Kidney (tissue), 14 donors: ENCODE data around the gene TBX10. TPM values are rescaled to one million over a fixed set of nuclear protein-coding genes. Genes with fewer than 3 reads are reported as not detected.

ENCODE experiments used
- DNase-seq, 5 donors: peaks; one replicate each; pipeline ENCODE4 v3.0.0-alpha.2; 2013 to 2020
- FAIRE-seq: peaks from 2 replicates; lab custom pipeline; 2012; peaks lifted over from hg19 to GRCh38; lab: Jason Lieb, UNC
- H3K27ac ChIP-seq, 2 donors: one replicate each; pipeline ENCODE4 v1.7.0; 2013; ENCODE audit warnings: low read depth in 2 of 2, low read length in 2 of 2, inconsistent platforms in 1 of 2
- H3K27me3 ChIP-seq: one replicate; pipeline ENCODE4 v1.7.1; 2013; ENCODE audit warnings: low read length, inconsistent platforms; ENCODE audit not compliant: control insufficient read depth, insufficient read depth
- H3K36me3 ChIP-seq, 3 donors: one replicate each; pipeline versions ENCODE4 v1.7.0 to v1.7.1; 2013; ENCODE audit warnings: low read length in 3 of 3, control low read depth in 1 of 3, inconsistent platforms in 1 of 3; ENCODE audit not compliant: insufficient read depth in 3 of 3, control insufficient read depth in 2 of 3
- H3K4me1 ChIP-seq, 3 donors: one replicate each; pipeline versions ENCODE4 v1.7.0 to v1.7.1; 2013; ENCODE audit warnings: low read length in 3 of 3, inconsistent platforms in 1 of 3, low read depth in 1 of 3; ENCODE audit not compliant: control insufficient read depth in 2 of 3, insufficient read depth in 2 of 3
- H3K4me3 ChIP-seq, 3 donors: one replicate each; pipeline versions ENCODE4 v1.7.0 to v1.8.1; 2013; ENCODE audit warnings: low read length in 3 of 3, control low read depth in 1 of 3, inconsistent platforms in 1 of 3
- H3K9ac ChIP-seq, 3 donors: one replicate each; pipeline versions ENCODE4 v1.7.0 to v1.7.1; 2013; ENCODE audit warnings: low read length in 3 of 3, control low read depth in 1 of 3, inconsistent platforms in 1 of 3
- H3K9me3 ChIP-seq, 3 donors: one replicate each; pipeline versions ENCODE4 v1.7.0 to v1.7.1; 2013; ENCODE audit warnings: low read length in 3 of 3, control low read depth in 1 of 3, inconsistent platforms in 1 of 3; ENCODE audit not compliant: control insufficient read depth in 2 of 3, insufficient read depth in 1 of 3
- CTCF ChIP-seq: IDR thresholded peaks from 3 replicates; pipeline ENCODE4 v1.5.1; 2012; ENCODE audit warnings: mild to moderate bottlenecking, moderate library complexity, borderline replicate concordance; ENCODE audit not compliant: insufficient read depth; ENCODE audit errors: extremely low read depth
- intact Hi-C: fragments of 100-400 bp; cut with DNase I; formaldehyde crosslinking; loops from one replicate; pipeline ENCODE4 v1.11.1; 2022
- polyA plus RNA-seq: library from polyadenylated mRNA; stranded (reverse); fragments of 350-450 nt; fragmentation: Illumina TruSeq; extraction: RNeasy Lipid Tissue Mini Kit (QIAGEN cat#74804); gene quantifications from one replicate; pipeline ENCODE4 v1.2.3, GENCODE V29; 2014; ENCODE audit warnings: low read depth, low replicate concordance; ENCODE audit not compliant: insufficient read depth
- total RNA-seq: library from RNA; stranded (reverse); fragmentation: NEBNext Ultra II Directional; extraction: Animal tissue kit (Norgen Biotek cat#: 25700); gene quantifications from one replicate; pipeline ENCODE4 v1.2.1, GENCODE V29; 2021
- donor health status: control.
- donor health status: control.
- donor health status: control.
- donor health status: control.
- donor health status: control.
- donor health status: DM: yes; HTN: yes; CAD: no.
- donor health status: Normal renal cell carcinoma (clear cell type).

Gene TBX10
- total and polyA plus RNA-seq, 2 donors from 2014 or later, result not detected

- H3K27ac ChIP-seq, result no peak overlapping the region
- intact Hi-C loops, result no loop called here
- H3K27me3 ChIP-seq, result no peaks in the 10 kb centered on the region
- H3K4me3 ChIP-seq, result no peak overlapping the region
- H3K36me3 ChIP-seq, result no peaks in the 10 kb centered on the region
- DNase-seq (no peak), FAIRE-seq (no peak)
- no peak overlapping the region for H3K9ac ChIP-seq
- H3K4me1 ChIP-seq, result peaks cover 0 to 3% (median 0%) of the 10 kb centered on the region in 3 donors
- no peaks in the 10 kb centered on the region for H3K9me3 ChIP-seq
- no peak for TF ChIP-seq CTCF
These were observed 2.6 kb downstream of the TBX10 start for GRCh38 chr11:67636962-67637361.

GRCh38 chr11:67635231-67635521 is 4.4 kb downstream of the TBX10 start:
- no peaks in the 10 kb centered on the region for H3K9me3 ChIP-seq
- FAIRE-seq, result no peak
- peaks cover 0 to 17% (median 6%) of the 10 kb centered on the region in 3 donors for H3K4me1 ChIP-seq
- no peak overlapping the region for H3K4me3 ChIP-seq
- no peaks in the 10 kb centered on the region for H3K36me3 ChIP-seq
- intact Hi-C loops, result no loop called here
- no peak for TF ChIP-seq CTCF
- H3K27ac ChIP-seq, result no peak overlapping the region
- DNase-seq, result peak in 1 of 5 donors; percentile 33
- no peak overlapping the region for H3K9ac ChIP-seq
- no peaks in the 10 kb centered on the region for H3K27me3 ChIP-seq

DNA sequence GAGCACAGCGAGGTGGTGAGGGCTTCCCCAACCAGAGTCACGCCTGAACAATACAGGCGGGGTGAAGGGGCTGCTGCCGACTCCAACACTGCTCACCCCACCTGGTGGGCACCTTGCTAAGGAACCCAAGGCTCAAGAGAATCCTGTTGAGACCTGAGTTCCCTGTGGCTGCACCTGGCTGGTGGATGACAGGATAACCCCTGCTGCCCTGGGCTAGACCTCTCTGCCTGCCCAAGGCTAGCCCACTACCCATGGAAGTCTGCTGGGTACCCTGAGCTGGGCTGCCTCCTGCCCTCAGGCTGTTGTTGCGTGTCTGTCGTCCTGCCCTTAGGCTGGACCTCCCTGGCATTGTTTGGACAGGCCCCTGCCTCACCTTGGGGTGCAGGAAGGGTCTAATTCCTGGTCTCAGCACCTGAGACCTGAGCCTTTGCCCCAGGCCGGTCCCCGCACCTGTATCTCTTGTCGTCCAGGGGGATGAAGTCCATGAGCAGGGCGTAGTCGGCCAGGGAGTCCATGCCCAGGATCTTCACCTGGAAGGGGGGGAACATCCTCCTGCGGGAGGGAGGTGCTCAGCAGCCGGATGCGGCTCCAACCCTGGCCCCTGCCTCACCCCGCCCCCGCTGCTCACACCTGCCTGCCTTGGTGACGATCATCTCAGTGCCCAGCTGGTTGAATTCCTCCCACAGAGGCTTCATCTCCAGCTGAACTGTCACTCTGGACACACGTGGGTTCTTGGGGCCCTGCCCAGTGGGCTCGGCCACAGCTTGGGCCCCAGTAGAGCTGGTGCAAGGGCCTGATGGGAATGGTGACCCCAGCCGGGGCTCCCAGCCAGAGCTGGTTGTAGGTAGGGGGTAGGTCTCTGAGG is 5.0 kb downstream of the TBX10 start:
- Histone ChIP-seq H3K4me3 (no peak overlapping the region), H3K27me3 (no peaks in the 10 kb centered on the region), H3K27ac (peak overlapping the region in 1 of 2 donors; percentile 32), H3K36me3 (no peaks in the 10 kb centered on the region), H3K9me3 (no peaks in the 10 kb centered on the region), H3K9ac (no peak overlapping the region), H3K4me1 (peaks cover 0 to 17% (median 6%) of the 10 kb centered on the region in 3 donors)
- DNase-seq, result peak in 2 of 5 donors; percentile 48 to 71
- FAIRE-seq, result no peak
- intact Hi-C loops, result no loop called here
- TF ChIP-seq CTCF, result no peak
